HepG2 (cell line): ENCODE data around the gene SDC1. TPM values are rescaled to one million over a fixed set of nuclear protein-coding genes. Genes with fewer than 3 reads are reported as not detected.

ENCODE experiments used
- ARNTL ChIP-seq: sonication (generic); formaldehyde crosslinking; IDR thresholded peaks from 2 replicates; pipeline ENCODE4 v1.4.0; 2020; ENCODE audit warnings: mild to moderate bottlenecking, missing genetic modification reagents
- BRD4 ChIP-seq: sonication (generic); formaldehyde crosslinking; IDR thresholded peaks from 2 replicates; pipeline ENCODE4 v1.4.0; 2020; ENCODE audit warnings: missing genetic modification reagents
- CC2D1A ChIP-seq: sonication (generic); formaldehyde crosslinking; IDR thresholded peaks from 2 replicates; pipeline ENCODE4 v1.8.1; 2023; ENCODE audit warnings: mild to moderate bottlenecking, missing genetic modification reagents
- FOSL2 ChIP-seq: sonication (generic); formaldehyde crosslinking; IDR thresholded peaks from 2 replicates; pipeline ENCODE4 v1.4.0; 2020; ENCODE audit warnings: missing genetic modification reagents
- GTF3A ChIP-seq: sonication (generic); formaldehyde crosslinking; conservative IDR thresholded peaks from 2 replicates; pipeline ENCODE4 v1.4.0; 2020; ENCODE audit warnings: mild to moderate bottlenecking, missing genetic modification reagents
- HINFP ChIP-seq: sonication (generic); formaldehyde crosslinking; IDR thresholded peaks from 2 replicates; pipeline ENCODE4 v1.4.0; 2020; ENCODE audit warnings: low read depth, mild to moderate bottlenecking, missing genetic modification reagents
- SMAD9 ChIP-seq: sonication (generic); formaldehyde crosslinking; IDR thresholded peaks from 2 replicates; pipeline ENCODE4 v1.5.1; 2020; ENCODE audit warnings: mild to moderate bottlenecking, missing genetic modification reagents
- TBX3 ChIP-seq: fragments of 450-650 bp; IDR thresholded peaks from 2 replicates; pipeline ENCODE4 v1.6.1; 2017; ENCODE audit warnings: antibody characterized with exemption, mild to moderate bottlenecking, inconsistent platforms, borderline replicate concordance
- ZBTB40 ChIP-seq, 2 experiments: fragments of 450-650 bp in 1 of 2; sonication (generic) in 1 of 2; formaldehyde crosslinking in 1 of 2; IDR thresholded peaks; 2 replicates each; pipeline versions ENCODE4 v1.6.1 to v1.8.0; 2016 to 2022; ENCODE audit warnings: antibody characterized with exemption in 1 of 2, mild to moderate bottlenecking in 1 of 2, missing genetic modification reagents in 1 of 2
- polyA plus RNA-seq, 8 experiments: library from polyadenylated mRNA; depleted of rRNA in 3 of 8; stranded (reverse) in 7 of 8; unstranded in 1 of 8; fragments of >200 nt; fragmentation: Illumina TruSeq in 4 of 8; extraction: Trizol in 4 of 8; gene quantifications; 2 replicates each; pipeline versions ENCODE4 v1.2.1 to v1.2.3, GENCODE V29; 2011 to 2016; ENCODE audit warnings: low read depth in 4 of 8, missing spikeins in 1 of 8, mixed read lengths in 1 of 8; ENCODE audit not compliant: insufficient read depth in 1 of 8
- total RNA-seq, 5 experiments: library from RNA; depleted of rRNA; stranded (reverse); fragments of >200 nt; fragmentation: Illumina TruSeq; extraction: Trizol; gene quantifications; 2 replicates each; pipeline ENCODE4 v1.2.3, GENCODE V29; 2016; ENCODE audit warnings: low read depth in 1 of 5
- TF ChIP-seq, protein P1 (sequence below): sonication (generic); formaldehyde crosslinking; IDR thresholded peaks from 2 replicates; pipeline ENCODE4 v1.8.0; 2022; ENCODE audit warnings: missing genetic modification reagents, mild to moderate bottlenecking, moderate library complexity, borderline replicate concordance

Gene SDC1
- total and polyA plus RNA-seq, 2 of the 13 experiments (the other 11 are each of a cell fraction or from before 2014, with no cell fraction given) = 108 to 119 TPM

DNA sequence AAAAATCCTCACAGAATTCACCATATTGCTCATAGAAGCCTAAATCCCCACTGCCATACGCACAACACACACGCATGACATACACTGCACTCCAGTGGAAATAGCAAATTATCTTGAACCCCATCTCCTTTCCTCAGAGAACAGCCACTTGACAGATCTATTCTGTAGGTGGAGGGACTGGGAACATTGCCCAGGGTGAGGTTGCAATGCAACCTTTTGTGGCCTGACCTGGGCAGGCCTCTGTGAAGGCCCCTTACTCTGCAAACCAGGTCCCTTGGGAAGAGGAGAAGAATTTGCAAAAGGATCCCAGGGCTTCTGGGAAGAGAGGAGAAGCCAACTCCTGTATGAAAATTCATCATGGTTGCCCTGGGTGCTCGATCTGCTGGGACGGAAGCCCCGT lies 51.9 kb downstream of the SDC1 start (continued):
- TF ChIP-seq ZBTB40 (IDR thresholded peaks at IDR 0.05) (no peak), ZBTB40 (CRISPR knock-in tag; IDR thresholded peaks at IDR 0.05) (no peak), BRD4 (CRISPR knock-in tag) (no peak), GTF3A (CRISPR knock-in tag) (no peak), TBX3 (no peak), ARNTL (CRISPR knock-in tag) (no peak), FOSL2 (CRISPR knock-in tag) (no peak), HINFP (CRISPR knock-in tag) (no peak), SMAD9 (CRISPR knock-in tag) (no peak), CC2D1A (CRISPR knock-in tag) (no peak)
- TF ChIP-seq, protein P1, sequence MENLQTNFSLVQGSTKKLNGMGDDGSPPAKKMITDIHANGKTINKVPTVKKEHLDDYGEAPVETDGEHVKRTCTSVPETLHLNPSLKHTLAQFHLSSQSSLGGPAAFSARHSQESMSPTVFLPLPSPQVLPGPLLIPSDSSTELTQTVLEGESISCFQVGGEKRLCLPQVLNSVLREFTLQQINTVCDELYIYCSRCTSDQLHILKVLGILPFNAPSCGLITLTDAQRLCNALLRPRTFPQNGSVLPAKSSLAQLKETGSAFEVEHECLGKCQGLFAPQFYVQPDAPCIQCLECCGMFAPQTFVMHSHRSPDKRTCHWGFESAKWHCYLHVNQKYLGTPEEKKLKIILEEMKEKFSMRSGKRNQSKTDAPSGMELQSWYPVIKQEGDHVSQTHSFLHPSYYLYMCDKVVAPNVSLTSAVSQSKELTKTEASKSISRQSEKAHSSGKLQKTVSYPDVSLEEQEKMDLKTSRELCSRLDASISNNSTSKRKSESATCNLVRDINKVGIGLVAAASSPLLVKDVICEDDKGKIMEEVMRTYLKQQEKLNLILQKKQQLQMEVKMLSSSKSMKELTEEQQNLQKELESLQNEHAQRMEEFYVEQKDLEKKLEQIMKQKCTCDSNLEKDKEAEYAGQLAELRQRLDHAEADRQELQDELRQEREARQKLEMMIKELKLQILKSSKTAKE = no peak
